Transverse colon (tissue), 4 donors: Measurements from ENCODE around the gene SCAP.

Source experiments
- POLR2A ChIP-seq: fragments of 450-650 bp; IDR thresholded peaks from one replicate; pipeline ENCODE4 v1.6.1; 2016; ENCODE audit warnings: antibody characterized with exemption, mild to moderate bottlenecking, moderate library complexity
- POLR2AphosphoS5 ChIP-seq, 3 donors: sonication (generic); formaldehyde crosslinking; IDR thresholded peaks; one replicate each; pipeline ENCODE4 v1.6.1; 2016; ENCODE audit warnings: antibody characterized with exemption in 3 of 3
- TF ChIP-seq, protein P1 (sequence below), 5 experiments: fragments of 200-600 bp in 3 of 5; fragments of 450-650 bp in 2 of 5; sonication (generic) in 3 of 5; IDR thresholded peaks; 1 replicate in 2 of 5; 2 replicates in 3 of 5; pipeline ENCODE4 v1.5.1; 2016 to 2017; ENCODE audit warnings: antibody characterized with exemption in 5 of 5, inconsistent platforms in 3 of 5, mild to moderate bottlenecking in 2 of 5, moderate library complexity in 1 of 5

DNA sequence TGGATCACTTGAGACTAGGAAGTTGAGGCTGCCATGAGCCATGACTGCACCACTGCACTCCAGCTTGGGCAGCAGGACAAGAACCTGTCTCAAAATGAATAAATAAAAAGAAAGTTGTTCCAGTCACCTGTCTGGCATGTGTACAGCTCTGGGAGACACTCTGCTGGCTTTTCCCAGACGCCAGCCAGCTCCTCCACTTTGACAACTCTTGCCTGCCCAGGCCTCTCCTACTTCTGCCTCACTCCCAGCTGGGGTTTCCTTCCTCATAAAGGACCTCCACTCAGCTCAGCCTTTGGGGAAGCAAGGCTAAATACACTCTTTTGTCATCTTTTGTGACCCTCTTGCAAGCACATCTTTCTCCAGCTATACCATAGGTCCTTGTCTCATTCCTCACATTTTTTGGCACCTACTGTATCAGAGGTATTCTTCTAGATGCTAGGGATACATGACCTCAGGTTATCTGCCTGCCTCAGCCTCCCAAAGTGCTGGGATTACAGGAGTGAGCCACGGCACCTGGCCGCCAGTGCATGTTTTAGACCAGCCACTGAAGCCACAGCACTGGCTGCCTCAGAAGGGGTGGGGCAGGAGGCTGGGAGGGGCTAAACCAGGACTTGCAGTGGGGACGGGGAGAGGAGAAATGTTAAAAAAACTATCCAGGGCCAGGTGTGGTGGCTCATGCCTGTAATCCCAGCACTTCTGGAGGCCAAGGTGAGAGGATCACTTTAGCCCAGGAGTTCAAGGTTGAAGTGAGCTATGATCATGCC is 47.8 kb upstream of the SCAP start:
- TF ChIP-seq POLR2AphosphoS5 (IDR thresholded peaks at IDR 0.05) = no peak
- TF ChIP-seq, protein P1, sequence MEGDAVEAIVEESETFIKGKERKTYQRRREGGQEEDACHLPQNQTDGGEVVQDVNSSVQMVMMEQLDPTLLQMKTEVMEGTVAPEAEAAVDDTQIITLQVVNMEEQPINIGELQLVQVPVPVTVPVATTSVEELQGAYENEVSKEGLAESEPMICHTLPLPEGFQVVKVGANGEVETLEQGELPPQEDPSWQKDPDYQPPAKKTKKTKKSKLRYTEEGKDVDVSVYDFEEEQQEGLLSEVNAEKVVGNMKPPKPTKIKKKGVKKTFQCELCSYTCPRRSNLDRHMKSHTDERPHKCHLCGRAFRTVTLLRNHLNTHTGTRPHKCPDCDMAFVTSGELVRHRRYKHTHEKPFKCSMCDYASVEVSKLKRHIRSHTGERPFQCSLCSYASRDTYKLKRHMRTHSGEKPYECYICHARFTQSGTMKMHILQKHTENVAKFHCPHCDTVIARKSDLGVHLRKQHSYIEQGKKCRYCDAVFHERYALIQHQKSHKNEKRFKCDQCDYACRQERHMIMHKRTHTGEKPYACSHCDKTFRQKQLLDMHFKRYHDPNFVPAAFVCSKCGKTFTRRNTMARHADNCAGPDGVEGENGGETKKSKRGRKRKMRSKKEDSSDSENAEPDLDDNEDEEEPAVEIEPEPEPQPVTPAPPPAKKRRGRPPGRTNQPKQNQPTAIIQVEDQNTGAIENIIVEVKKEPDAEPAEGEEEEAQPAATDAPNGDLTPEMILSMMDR (IDR thresholded peaks at IDR 0.05) = no peak
- TF ChIP-seq POLR2A = no peak
